ENCODE measurements around the gene LPP.
A peak's percentile ranks its signal among the peaks of the same experiment; 100 is the strongest.
"Not testable (repeated sequence)": the region's sequence is repeated elsewhere in the genome, so short reads cannot be mapped to it uniquely, and the experiment has no call there.

Gene LPP

GRCh38 chr3:188154014-188154808, at the start of gene LPP:
Gene LPP, plus strand, starts transcription at chr3:188154157. Its CDS starts 251,964 bp downstream, at chr3:188406121.
- DNase-seq: peak; percentile 81

- no peak for DNase-seq
Measured at GRCh38 chr3:188106006-188106405, 48.0 kb upstream of the LPP start.

- no peak for DNase-seq
Measured at GRCh38 chr3:188106454-188106853, 47.5 kb upstream of the LPP start.

GRCh38 chr3:188106887-188107830, 46.8 kb upstream of the LPP start:
- DNase-seq: no peak

- peak; percentile 13 for DNase-seq
Measured at GRCh38 chr3:188108703-188109412, 45.1 kb upstream of the LPP start.

GRCh38 chr3:188111002-188111584, 42.9 kb upstream of the LPP start:
- no peak for DNase-seq

GRCh38 chr3:188113756-188114155, 40.2 kb upstream of the LPP start:
- no peak for DNase-seq

GRCh38 chr3:188119846-188120245, 34.1 kb upstream of the LPP start:
- DNase-seq: no peak

GRCh38 chr3:188122571-188123169, 31.3 kb upstream of the LPP start:
- DNase-seq: no peak

GRCh38 chr3:188123170-188123905, 30.6 kb upstream of the LPP start:
- DNase-seq: peak; percentile 37

- no peak for DNase-seq
Measured at GRCh38 chr3:188124184-188124583, 29.8 kb upstream of the LPP start.

GRCh38 chr3:188125076-188125475, 28.9 kb upstream of the LPP start:
- DNase-seq: peak; percentile 16

- no peak for DNase-seq
Measured at GRCh38 chr3:188126276-188126675, 27.7 kb upstream of the LPP start.

GRCh38 chr3:188126934-188127333, 27.0 kb upstream of the LPP start:
- no peak for DNase-seq

- no peak for DNase-seq
Measured at GRCh38 chr3:188128905-188129304, 25.1 kb upstream of the LPP start.

- not testable (repeated sequence) for DNase-seq
Measured at GRCh38 chr3:188131023-188131422, 22.9 kb upstream of the LPP start.

- DNase-seq: no peak
Measured at GRCh38 chr3:188133219-188133618, 20.7 kb upstream of the LPP start.

- no peak for DNase-seq
Measured at GRCh38 chr3:188133646-188134045, 20.3 kb upstream of the LPP start.

GRCh38 chr3:188134079-188134478, 19.9 kb upstream of the LPP start:
- DNase-seq: no peak

- DNase-seq: no peak
Measured at GRCh38 chr3:188134856-188135255, 19.1 kb upstream of the LPP start.

GRCh38 chr3:188135271-188135670, 18.7 kb upstream of the LPP start:
- DNase-seq: no peak

- DNase-seq: peak; percentile 83
Measured at GRCh38 chr3:188137051-188137450, 16.9 kb upstream of the LPP start.
